SH-SY5Y (cell line): ENCODE data around the gene COG4.

ENCODE experiments used
- GATA2 ChIP-seq: IDR thresholded peaks from 2 replicates; pipeline ENCODE4 v1.6.1; 2011; ENCODE audit warnings: mild to moderate bottlenecking, low read depth, low read length
- GATA3 ChIP-seq: IDR thresholded peaks from 2 replicates; pipeline ENCODE4 v1.6.1; 2011; ENCODE audit warnings: low read depth, mild to moderate bottlenecking, low read length, moderate library complexity

DNA sequence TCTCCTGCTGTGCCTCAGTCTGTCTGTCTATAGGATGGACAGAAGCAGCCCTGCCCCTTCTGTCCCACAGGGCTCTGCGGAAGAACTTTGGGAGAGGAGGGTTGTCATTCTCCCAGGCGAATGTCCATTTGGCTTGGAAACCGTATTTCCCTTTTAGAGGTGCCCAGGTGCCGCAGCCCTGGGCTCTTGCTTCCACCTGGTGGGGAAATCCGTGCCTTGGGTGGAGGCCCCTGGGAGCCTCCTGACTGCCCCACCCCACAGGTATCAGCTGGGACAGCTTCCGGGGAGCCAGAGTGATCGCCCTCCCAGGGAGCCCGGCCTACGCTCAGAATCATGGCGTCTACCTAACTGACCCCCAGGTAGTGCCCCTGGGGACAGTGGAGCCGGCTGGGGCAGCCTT lies 56.2 kb downstream of the COG4 start:
- no peak for TF ChIP-seq GATA3
- no peak for TF ChIP-seq GATA2
